HG02884 (cell line): ENCODE data around the gene CCL17.
A peak's percentile ranks its signal among the peaks of the same experiment; 100 is the strongest.

Experiments used
- ATAC-seq: cut with Tn5 transposase; IDR thresholded peaks from one replicate; pipeline ENCODE4 v1.9.1; 2021; ENCODE audit warnings: mild to moderate bottlenecking, moderate library complexity; ENCODE audit not compliant: unreplicated experiment

CCL17 gene

DNA sequence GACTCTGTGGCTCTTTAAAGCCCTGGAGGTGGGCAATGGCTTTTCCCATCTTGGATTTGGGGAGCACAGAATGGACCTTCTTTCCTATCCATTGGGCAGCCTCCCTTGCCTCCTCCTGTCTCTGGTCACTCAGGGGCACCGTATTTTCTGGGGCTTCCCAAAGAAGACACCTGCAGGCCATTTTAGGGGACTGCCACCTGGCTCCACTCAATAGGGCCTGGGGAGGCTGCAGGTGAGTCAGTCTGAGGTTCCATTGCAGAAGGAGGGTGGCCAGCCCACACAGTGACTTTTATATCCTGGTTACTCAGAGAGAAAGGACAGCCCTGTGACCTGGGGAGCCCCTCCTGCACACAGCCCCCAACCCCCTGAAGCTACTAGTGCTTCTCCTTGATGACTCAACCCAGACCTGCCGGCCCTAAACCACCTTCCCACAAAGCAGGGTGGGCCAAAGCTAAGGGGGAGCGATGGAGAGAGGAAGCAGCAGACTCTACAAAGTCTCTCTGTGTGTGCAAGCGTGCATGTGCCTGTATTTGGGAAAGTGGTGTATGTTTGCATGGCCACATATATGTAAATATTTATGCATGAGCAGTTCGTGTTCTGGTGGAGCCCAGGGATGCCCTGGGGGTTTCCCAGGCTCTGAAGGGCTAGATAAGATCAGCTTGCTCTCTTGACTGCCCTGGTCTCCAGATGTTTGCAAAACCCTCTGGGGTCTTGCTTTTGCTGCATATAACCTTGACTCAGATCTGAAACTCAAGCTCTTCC lies 27.3 kb upstream of the CCL17 start:
- peak; percentile 83 for ATAC-seq

GRCh38 chr16:57379579-57379978 lies 25.0 kb upstream of the CCL17 start:
- ATAC-seq, result no peak

DNA sequence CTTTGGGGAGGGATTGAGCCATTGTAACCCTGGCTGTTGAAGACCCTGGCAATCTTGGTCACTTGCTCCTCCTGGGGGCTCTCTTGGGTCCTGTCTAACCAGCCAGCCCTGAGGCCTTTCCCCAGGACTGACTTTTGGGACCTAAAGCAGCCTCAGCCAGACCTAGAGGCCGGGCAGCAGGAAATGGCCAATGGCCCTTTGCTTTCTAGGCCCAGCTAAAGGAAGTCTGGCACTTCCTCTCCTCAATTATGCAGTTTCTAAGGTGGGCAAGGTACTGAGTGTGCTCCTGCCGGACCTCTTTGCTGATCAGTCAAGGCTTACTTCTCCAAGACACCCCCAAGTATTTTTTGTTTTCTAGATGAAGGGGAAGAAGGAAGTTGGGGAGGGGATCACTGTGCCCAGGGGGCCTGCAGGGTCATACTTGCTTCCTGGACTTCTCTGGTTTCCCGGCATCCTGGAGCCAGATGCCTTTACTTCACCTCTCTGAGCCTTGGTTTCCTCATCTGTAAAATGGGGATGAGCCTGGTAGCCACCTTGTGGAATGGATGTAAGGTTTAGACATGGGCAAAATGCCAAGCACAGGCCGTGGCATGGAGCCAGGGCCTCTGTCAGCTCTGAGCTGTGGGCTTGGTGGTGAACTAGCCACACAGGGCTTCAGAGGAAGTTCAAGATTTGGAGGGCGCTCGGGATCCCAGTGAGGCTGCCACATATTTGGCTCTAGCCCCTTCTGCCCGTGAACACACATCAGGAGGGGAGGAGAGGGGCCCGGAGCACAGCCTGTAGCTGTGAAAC lies 23.7 kb upstream of the CCL17 start:
- no peak for ATAC-seq

- ATAC-seq, result no peak
Measured at GRCh38 chr16:57381791-57382534, 22.6 kb upstream of the CCL17 start.

- no peak for ATAC-seq
Measured at GRCh38 chr16:57382535-57383275, 21.9 kb upstream of the CCL17 start.

GRCh38 chr16:57383276-57384247 lies 21.0 kb upstream of the CCL17 start:
- no peak for ATAC-seq

DNA sequence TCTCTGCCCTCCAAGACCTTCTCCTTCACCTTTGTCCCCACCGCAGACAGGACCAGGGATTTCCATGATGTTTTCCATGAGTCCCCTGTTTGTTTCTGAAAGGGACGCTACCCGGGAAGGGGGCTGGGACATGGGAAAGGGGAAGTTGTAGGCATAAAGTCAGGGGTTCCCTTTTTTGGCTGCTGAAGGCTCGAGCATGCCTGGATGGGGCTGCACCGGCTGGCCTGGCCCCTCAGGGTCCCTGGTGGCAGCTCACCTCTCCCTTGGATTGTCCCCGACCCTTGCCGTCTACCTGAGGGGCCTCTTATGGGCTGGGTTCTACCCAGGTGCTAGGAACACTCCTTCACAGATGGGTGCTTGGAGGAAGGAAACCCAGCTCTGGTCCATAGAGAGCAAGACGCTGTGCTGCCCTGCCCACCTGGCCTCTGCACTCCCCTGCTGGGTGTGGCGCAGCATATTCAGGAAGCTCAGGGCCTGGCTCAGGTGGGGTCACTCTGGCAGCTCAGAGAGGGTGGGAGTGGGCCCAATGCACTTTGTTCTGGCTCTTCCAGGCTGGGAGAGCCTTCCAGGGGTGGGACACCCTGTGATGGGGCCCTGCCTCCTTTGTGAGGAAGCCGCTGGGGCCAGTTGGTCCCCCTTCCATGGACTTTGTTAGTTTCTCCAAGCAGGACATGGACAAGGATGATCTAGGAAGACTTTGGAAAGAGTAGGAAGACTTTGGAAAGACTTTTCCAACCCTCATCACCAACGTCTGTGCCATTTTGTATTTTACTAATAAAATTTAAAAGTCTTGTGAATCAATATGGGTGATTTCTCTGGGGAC lies 20.1 kb upstream of the CCL17 start:
- no peak for ATAC-seq

- ATAC-seq, result no peak
Measured at GRCh38 chr16:57385083-57385482, 19.5 kb upstream of the CCL17 start.

DNA sequence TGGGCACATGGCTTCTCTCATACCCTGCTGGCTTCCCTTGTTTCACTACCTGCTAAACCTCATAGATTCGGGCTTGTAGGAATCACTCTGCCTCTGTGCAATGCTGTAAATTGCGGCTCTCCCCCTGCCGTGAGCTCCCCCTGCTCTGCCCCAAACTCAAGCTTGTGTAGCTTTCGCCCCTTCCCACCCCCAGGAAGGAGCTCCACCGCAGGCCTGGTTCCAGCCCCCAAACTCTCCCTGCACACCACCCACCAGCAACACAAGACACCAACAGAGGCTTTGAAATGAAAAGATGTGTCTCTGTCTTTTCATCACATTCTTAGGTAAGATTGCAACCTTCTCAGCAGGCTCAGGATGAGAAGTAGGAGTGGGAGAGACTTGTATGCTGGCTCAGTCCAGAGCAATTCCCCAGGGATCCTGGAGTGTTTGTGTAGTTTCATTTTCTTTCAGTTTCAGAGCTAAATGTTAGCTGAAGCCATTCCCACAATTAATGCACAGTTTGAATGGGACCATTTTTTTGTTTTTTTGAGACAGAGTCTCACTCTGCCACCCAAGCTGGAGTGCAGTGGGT lies 18.1 kb upstream of the CCL17 start:
- ATAC-seq, result no peak

DNA sequence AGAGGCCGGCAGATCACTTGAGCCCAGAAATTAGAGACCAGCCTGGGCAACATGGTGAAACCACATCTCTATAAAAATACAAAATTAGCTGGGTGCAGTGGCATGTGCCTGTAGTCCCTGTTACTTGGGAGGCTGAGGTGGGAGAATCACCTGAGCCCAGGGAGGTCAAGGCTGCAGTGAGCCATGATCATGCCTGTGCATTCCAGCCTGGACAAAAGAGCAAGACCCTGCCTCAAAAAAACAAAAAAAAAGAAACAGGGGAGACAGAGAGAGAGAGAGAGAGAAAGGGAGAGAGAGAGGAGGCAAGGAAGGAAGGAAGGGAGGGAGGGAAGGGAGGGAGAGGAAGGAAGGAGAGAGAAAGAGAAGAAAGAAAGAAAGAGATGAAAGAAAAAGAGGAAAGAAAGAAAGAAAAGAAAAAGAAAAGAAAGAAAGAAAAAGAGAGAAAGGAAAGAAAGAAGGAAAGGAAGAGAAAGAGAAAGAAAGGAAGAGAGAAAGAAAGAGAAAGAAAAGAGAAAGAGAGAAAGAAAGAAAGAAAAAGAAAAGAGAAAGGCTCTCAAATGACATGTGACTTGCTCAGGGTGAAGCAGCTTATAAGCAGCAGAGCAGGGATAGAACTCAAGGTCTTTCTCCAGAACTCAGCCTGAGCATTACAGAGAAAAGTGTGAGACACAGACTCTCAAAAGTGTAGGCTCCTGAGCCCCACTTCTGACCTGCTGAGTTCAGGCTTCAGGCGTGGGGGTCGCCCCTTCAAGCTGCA lies 16.8 kb upstream of the CCL17 start:
- ATAC-seq, result no peak

DNA sequence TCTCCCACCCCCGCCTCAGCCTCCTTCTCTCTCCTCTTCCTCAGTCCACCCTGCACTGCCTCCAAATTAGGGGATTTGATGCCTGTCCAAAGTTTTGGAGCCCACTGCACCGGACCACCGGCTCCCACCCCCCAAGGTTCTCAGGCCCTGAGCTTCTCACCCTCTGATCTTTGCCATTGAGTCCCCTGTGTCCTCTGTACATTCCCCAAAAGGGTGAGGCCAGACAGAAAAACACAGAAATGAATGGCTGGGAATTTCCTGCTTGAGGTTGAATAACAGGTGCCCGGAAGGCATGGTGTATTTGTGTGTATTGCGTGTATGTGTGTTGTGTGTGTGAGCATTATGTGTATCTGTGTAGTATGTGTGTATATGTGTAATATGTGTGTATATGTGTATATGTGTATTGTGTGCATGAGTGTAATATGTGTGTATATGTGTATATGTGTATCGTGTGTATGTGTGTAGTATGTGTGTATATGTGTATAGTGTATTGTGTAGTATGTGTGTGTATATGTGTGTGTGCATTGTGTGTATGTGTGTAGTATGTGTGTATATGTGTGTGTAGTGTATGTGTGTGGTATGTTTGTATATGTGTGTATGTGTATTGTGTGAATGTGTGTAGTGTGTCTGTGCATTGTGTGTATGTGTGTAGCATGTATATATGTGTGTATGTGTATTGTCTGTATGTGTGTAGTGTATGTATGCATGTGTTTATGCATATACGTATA lies 16.0 kb upstream of the CCL17 start:
- ATAC-seq, result no peak

- ATAC-seq, result no peak
Measured at GRCh38 chr16:57389087-57389468, 15.5 kb upstream of the CCL17 start.

GRCh38 chr16:57390636-57391295 lies 13.8 kb upstream of the CCL17 start:
- no peak for ATAC-seq

DNA sequence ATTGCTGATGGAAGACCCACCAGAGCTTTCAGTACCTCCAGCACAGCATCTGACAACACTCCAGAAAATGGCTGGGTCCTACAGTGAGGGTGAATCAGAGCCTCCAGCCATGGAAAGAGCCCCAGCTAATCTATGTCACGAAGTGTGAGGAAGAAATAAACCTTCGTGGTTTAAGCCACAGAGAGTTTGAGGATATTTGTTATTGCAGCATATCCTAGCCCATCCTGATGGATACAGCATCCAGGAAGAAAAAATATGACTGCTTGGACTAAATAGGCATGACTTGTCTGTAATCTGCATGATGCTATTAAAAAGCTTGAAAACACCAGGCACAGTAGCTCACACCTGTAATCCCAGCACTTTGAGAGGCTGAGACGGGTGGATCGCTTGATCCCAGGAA lies 13.3 kb upstream of the CCL17 start:
- no peak for ATAC-seq

DNA sequence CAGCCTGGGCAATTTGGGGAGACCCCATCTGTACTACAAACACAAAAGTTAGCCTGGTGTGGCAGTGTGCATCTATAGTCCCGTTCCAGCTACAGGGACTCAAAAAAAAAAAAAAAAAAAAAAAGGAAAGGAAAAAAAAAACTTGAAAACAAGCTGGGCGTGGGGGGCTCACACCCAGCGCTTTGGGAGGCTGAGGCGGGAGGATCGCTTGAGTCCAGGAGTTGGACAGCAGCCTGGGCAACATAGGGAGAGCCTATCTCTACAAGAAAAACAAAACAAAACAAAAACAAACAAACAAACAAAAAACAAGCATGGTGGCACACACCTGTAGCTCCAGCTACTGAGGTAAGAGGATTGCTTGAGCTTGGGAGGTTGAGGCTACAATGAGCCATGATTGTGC lies 12.9 kb upstream of the CCL17 start:
- no peak for ATAC-seq

- no peak for ATAC-seq
Measured at GRCh38 chr16:57392694-57393093, 11.9 kb upstream of the CCL17 start.

DNA sequence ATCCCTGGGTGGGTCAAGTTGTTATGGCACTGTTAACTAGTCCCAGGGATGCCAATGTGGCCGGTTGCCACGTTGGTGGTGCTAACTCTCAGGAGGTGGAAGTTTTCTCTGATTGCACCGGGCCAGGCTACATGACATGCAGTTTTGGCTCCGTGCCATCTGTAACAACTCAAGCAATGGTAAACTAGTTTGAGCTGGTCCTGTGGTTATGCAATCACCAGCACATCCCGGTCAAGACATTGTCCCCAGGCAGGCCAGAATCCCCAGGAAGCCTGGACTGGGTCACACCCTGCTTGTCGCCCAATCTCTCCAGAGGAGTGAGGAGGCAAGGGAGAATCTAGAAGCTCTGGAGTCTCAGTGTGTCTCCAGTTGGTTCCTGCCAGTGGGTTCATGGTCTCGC lies 10.1 kb upstream of the CCL17 start:
- no peak for ATAC-seq
